Ishikawa (cell line): ENCODE data around the gene P2RY2.

Source experiments
- MAX ChIP-seq: IDR thresholded peaks from 2 replicates; pipeline ENCODE4 v1.6.1; 2012
- RAD21 ChIP-seq: IDR thresholded peaks from 2 replicates; pipeline ENCODE4 v1.6.1; 2012; ENCODE audit warnings: low read depth

- no peak for TF ChIP-seq MAX
- no peak for TF ChIP-seq RAD21
Observed at GRCh38 chr11:73280626-73281025, 62.5 kb downstream of the P2RY2 start.
